CD4-positive, alpha-beta T cell treated with Interleukin-1 beta for 1 hour (primary cell): ENCODE data around the gene GPATCH2.
"Not testable (repeated sequence)": the region's sequence is repeated elsewhere in the genome, so short reads cannot be mapped to it uniquely, and the experiment has no call there.

Source experiments
- DNase-seq, 2 donors: peaks; one replicate each; pipeline ENCODE4 v3.0.0-alpha.2; 2020 to 2022

The GPATCH2 gene

GRCh38 chr1:217630711-217631591, at the start of gene GPATCH2, which contains the start of gene SPATA17:
GPATCH2 (minus strand) TSS chr1:217631090; CDS start chr1:217630971, 119 bp downstream.
SPATA17 (plus strand) TSS chr1:217631344; CDS start chr1:217631379, 35 bp downstream.
- DNase-seq = peak; percentile 85 to 87

GRCh38 chr1:217674028-217674729, 43.3 kb upstream of the GPATCH2 start:
- no peak for DNase-seq

- no peak for DNase-seq
These were observed 42.5 kb upstream of the GPATCH2 start for GRCh38 chr1:217673387-217673786.

GRCh38 chr1:217668351-217668940, 37.6 kb upstream of the GPATCH2 start:
- no peak for DNase-seq

GRCh38 chr1:217661407-217661806, 30.5 kb upstream of the GPATCH2 start:
- no peak for DNase-seq

- no peak for DNase-seq
These were observed 29.6 kb upstream of the GPATCH2 start for GRCh38 chr1:217660353-217661062.

- DNase-seq = no peak
These were observed 19.8 kb upstream of the GPATCH2 start for GRCh38 chr1:217650674-217651073.

- DNase-seq = no peak
These were observed 16.9 kb upstream of the GPATCH2 start for GRCh38 chr1:217647791-217648190.

- DNase-seq = no peak
These were observed 11.6 kb upstream of the GPATCH2 start for GRCh38 chr1:217642455-217642854.

- DNase-seq = no peak
These were observed 3.5 kb downstream of the GPATCH2 start for GRCh38 chr1:217627431-217627830.

GRCh38 chr1:217626321-217626720, 4.6 kb downstream of the GPATCH2 start:
- DNase-seq = no peak

GRCh38 chr1:217622042-217622441, 8.8 kb downstream of the GPATCH2 start:
- DNase-seq = no peak

GRCh38 chr1:217620814-217621213, 10.1 kb downstream of the GPATCH2 start:
- DNase-seq = no peak

GRCh38 chr1:217617126-217617525, 13.8 kb downstream of the GPATCH2 start:
- no peak for DNase-seq

GRCh38 chr1:217614200-217614712, 16.6 kb downstream of the GPATCH2 start:
- DNase-seq = no peak

GRCh38 chr1:217605390-217605789, 25.5 kb downstream of the GPATCH2 start:
- DNase-seq = no peak

GRCh38 chr1:217602380-217602779, 28.5 kb downstream of the GPATCH2 start:
- no peak for DNase-seq

- DNase-seq = no peak
These were observed 31.7 kb downstream of the GPATCH2 start for GRCh38 chr1:217599154-217599553.

- no peak for DNase-seq
These were observed 40.3 kb downstream of the GPATCH2 start for GRCh38 chr1:217590598-217590997.

GRCh38 chr1:217586586-217586985, 44.3 kb downstream of the GPATCH2 start:
- no peak for DNase-seq

GRCh38 chr1:217585577-217585976, 45.3 kb downstream of the GPATCH2 start:
- DNase-seq = no peak

- not testable (repeated sequence) for DNase-seq
These were observed 46.5 kb downstream of the GPATCH2 start for GRCh38 chr1:217584286-217584811.
